Measurements from ENCODE around the gene HMGB1.

- TF ChIP-seq TSHZ2 (CRISPR knock-in tag; IDR thresholded peaks at IDR 0.05) (no peak), RARB (CRISPR knock-in tag; IDR thresholded peaks at IDR 0.05) (no peak), PATZ1 (CRISPR knock-in tag; IDR thresholded peaks at IDR 0.05; ENCODE audit: borderline replicate concordance) (no peak), PPARA (CRISPR knock-in tag; IDR thresholded peaks at IDR 0.05; ENCODE audit: borderline replicate concordance) (no peak), ZNF565 (CRISPR knock-in tag; conservative IDR thresholded peaks at IDR 0.05; ENCODE audit: low read depth) (no peak), GLIS3 (CRISPR knock-in tag; IDR thresholded peaks at IDR 0.05) (no peak)
Observed at GRCh38 chr13:30496147-30496546, 30.4 kb upstream of the HMGB1 start.

All from SK-N-SH treated with all-trans-retinoic acid at 6 μM for 48 hours (cell line).